Measurements from ENCODE around the gene ACLY. TPM values are rescaled to one million over a fixed set of nuclear protein-coding genes. Genes with fewer than 3 reads are reported as not detected.

The ACLY gene
- total RNA-seq, 6 experiments from 2014 or later: 16.6 to 95.9 (median 33.6) TPM

- DNase-seq (no peak), ATAC-seq (no peak)
- no peak overlapping the region for H3K4me3 ChIP-seq
- WGBS (ENCODE audit: insufficient coverage, low coverage, low lambda C conversion rate, missing lambda C conversion rate): 83% methylated on average over 1 of the region's 1 CpG
- no peaks in the 10 kb centered on the region for H3K27me3 ChIP-seq
- peaks cover 0 to 46% (median 20%) of the 10 kb centered on the region in 4 donors for H3K36me3 ChIP-seq
- no peaks in the 10 kb centered on the region for H3K9me3 ChIP-seq
- no peak for TF ChIP-seq CTCF (IDR thresholded peaks at IDR 0.05)
- TF ChIP-seq POLR2A (IDR thresholded peaks at IDR 0.05): no peak
- intact Hi-C loops (cut with DNase I): no loop called here
- no peak overlapping the region for H3K27ac ChIP-seq
- peaks cover 0 to 30% (median 11%) of the 10 kb centered on the region in 4 donors for H3K4me1 ChIP-seq
Measured at GRCh38 chr17:41912925-41913324, 5.8 kb downstream of the ACLY start.

- Histone ChIP-seq H3K27ac (no peak overlapping the region), H3K27me3 (no peaks in the 10 kb centered on the region), H3K9me3 (no peaks in the 10 kb centered on the region), H3K36me3 (peaks cover 3 to 54% (median 23%) of the 10 kb centered on the region in 4 donors), H3K4me3 (no peak overlapping the region), H3K4me1 (peaks cover 0 to 20% (median 8%) of the 10 kb centered on the region in 4 donors)
- ATAC-seq (no peak), DNase-seq (no peak)
- TF ChIP-seq POLR2A (IDR thresholded peaks at IDR 0.05): no peak
- TF ChIP-seq CTCF (IDR thresholded peaks at IDR 0.05): no peak
- intact Hi-C loops (cut with DNase I): no loop called here
- WGBS (ENCODE audit: insufficient coverage, low coverage, low lambda C conversion rate, missing lambda C conversion rate): 100% methylated on average over 3 of the region's 13 CpGs
Measured at GRCh38 chr17:41910701-41911391, 7.9 kb downstream of the ACLY start.

- intact Hi-C loops (cut with DNase I): no loop called here
- peaks cover 0 to 12% (median 5%) of the 10 kb centered on the region in 4 donors for H3K4me1 ChIP-seq
- no peak for ATAC-seq
- WGBS (ENCODE audit: insufficient coverage, low coverage, low lambda C conversion rate, missing lambda C conversion rate): 100% methylated on average over 1 of the region's 13 CpGs
- H3K27me3 ChIP-seq: no peaks in the 10 kb centered on the region
- no peak for TF ChIP-seq CTCF (IDR thresholded peaks at IDR 0.05)
- no peak for TF ChIP-seq POLR2A (IDR thresholded peaks at IDR 0.05)
- H3K9me3 ChIP-seq: no peaks in the 10 kb centered on the region
- H3K36me3 ChIP-seq: peaks cover 6 to 70% (median 24%) of the 10 kb centered on the region in 4 donors
- no peak overlapping the region for H3K4me3 ChIP-seq
- no peak for DNase-seq
- no peak overlapping the region for H3K27ac ChIP-seq
Measured at GRCh38 chr17:41909088-41909487, 9.7 kb downstream of the ACLY start.

DNA sequence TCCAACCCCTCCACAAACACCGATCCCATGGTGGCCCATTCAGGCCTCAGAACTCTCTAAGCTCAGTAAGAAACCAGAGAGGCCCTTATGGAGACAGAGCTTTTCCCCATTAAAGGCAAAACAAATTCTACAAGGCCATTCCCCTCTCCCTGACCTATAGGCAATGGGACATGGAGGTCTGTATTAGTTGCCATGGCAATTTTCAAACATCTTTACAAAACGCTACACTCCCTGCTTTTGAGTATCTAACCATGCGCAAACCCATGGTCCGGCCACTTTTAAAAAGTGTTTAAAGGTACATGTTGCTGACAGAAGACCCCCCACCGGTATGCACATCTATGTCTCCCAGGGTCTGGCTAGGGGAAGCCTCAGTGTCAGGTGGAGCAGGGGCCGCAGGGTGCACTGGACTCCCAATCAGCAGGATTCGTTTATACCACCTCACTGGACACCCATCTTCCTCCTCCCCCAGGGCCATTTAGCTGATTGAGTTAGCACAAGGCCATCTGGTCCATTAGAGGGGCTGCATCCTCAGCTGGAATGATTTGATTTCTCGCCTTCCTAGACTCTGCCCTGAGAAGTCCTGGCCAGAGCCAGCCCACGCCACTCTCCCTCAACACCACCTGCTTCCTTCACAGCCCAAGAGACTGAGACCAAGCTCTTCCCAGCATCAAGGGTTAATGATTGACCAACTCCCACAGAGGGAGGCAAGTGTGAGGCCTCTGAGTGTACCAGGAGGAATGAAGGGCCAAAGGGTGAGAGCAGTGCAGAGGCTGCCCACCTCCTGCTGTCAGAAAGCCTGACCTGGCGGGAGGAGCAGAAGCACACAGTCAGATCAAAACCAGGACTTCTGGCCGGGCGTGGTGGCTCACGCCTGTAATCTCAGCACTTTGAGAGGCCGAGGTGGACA lies 10.9 kb downstream of the ACLY start:
- Histone ChIP-seq H3K4me3 (no peak overlapping the region), H3K27me3 (no peaks in the 10 kb centered on the region), H3K27ac (no peak overlapping the region), H3K36me3 (peaks cover 6 to 66% (median 25%) of the 10 kb centered on the region in 4 donors), H3K4me1 (peaks cover 0 to 7% (median 0%) of the 10 kb centered on the region in 4 donors), H3K9me3 (no peaks in the 10 kb centered on the region)
- TF ChIP-seq CTCF (IDR thresholded peaks at IDR 0.05) (no peak), POLR2A (IDR thresholded peaks at IDR 0.05) (no peak)
- WGBS (ENCODE audit: insufficient coverage, low coverage, low lambda C conversion rate, missing lambda C conversion rate): 63% methylated on average over 11 of the region's 14 CpGs
- DNase-seq (peak in 1 of 3 donors; percentile 41), ATAC-seq (peak; percentile 74 to 92 (median 90))
- intact Hi-C loops (cut with DNase I): no loop called here
